ENCODE data around the gene PACSIN2.

DNA sequence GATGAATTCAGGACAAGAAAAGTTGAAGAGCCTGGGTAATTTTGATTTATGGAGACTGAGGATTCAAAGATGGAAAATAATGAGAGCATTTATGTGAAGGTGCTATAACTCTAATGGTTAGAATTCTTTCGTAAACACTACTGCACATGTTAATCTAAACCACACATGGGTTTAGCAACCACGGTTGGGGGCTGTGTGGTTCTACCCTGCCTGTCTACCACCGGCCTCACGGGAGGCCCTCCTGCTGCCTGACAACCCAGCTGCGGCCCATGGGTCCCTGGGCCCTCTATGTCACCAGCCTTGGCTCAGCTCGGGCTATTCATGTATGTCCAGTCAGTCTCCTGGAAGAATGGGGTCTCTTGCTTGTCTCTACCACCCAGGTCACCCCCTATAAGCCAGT lies 89.4 kb downstream of the PACSIN2 start:
- TF ChIP-seq, protein P1, sequence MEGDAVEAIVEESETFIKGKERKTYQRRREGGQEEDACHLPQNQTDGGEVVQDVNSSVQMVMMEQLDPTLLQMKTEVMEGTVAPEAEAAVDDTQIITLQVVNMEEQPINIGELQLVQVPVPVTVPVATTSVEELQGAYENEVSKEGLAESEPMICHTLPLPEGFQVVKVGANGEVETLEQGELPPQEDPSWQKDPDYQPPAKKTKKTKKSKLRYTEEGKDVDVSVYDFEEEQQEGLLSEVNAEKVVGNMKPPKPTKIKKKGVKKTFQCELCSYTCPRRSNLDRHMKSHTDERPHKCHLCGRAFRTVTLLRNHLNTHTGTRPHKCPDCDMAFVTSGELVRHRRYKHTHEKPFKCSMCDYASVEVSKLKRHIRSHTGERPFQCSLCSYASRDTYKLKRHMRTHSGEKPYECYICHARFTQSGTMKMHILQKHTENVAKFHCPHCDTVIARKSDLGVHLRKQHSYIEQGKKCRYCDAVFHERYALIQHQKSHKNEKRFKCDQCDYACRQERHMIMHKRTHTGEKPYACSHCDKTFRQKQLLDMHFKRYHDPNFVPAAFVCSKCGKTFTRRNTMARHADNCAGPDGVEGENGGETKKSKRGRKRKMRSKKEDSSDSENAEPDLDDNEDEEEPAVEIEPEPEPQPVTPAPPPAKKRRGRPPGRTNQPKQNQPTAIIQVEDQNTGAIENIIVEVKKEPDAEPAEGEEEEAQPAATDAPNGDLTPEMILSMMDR (IDR thresholded peaks at IDR 0.05) = no peak
- no peak for TF ChIP-seq POLR2A (IDR thresholded peaks at IDR 0.05)
